Transverse colon (tissue), 4 donors: ENCODE results near the gene VPS13A.

ENCODE experiments used
- CTCF ChIP-seq, 5 experiments: fragments of 200-600 bp in 3 of 5; fragments of 450-650 bp in 2 of 5; sonication (generic) in 3 of 5; IDR thresholded peaks; 1 replicate in 2 of 5; 2 replicates in 3 of 5; pipeline ENCODE4 v1.5.1; 2016 to 2017; ENCODE audit warnings: antibody characterized with exemption in 5 of 5, inconsistent platforms in 3 of 5, mild to moderate bottlenecking in 2 of 5, moderate library complexity in 1 of 5
- POLR2A ChIP-seq: fragments of 450-650 bp; IDR thresholded peaks from one replicate; pipeline ENCODE4 v1.6.1; 2016; ENCODE audit warnings: antibody characterized with exemption, mild to moderate bottlenecking, moderate library complexity
- POLR2AphosphoS5 ChIP-seq, 3 donors: sonication (generic); formaldehyde crosslinking; IDR thresholded peaks; one replicate each; pipeline ENCODE4 v1.6.1; 2016; ENCODE audit warnings: antibody characterized with exemption in 3 of 3

- no peak for TF ChIP-seq POLR2A
- no peak for TF ChIP-seq POLR2AphosphoS5 (IDR thresholded peaks at IDR 0.05)
- TF ChIP-seq CTCF (IDR thresholded peaks at IDR 0.05), result no peak
Observed at GRCh38 chr9:77450085-77450475, 272.7 kb downstream of the VPS13A start.
